Gastrocnemius medialis (tissue), 4 donors: ENCODE data around the gene AP3M1. TPM values are rescaled to one million over a fixed set of nuclear protein-coding genes. Genes with fewer than 3 reads are reported as not detected.

Experiments used
- ATAC-seq, 2 donors: fragments of 150-250 bp; one replicate each; pipeline ENCODE4 v1.9.1; 2016
- DNase-seq, 2 donors: peaks; one replicate each; pipeline ENCODE4 v3.0.0-alpha.2; 2019
- H3K27ac ChIP-seq, 4 donors: fragments of 200-600 bp; sonication (generic); 1 replicate in 1 of 4; 2 replicates in 3 of 4; pipeline ENCODE4 v1.5.1; 2016 to 2018; ENCODE audit warnings: mild to moderate bottlenecking in 2 of 4, moderate library complexity in 1 of 4
- H3K27me3 ChIP-seq, 3 donors: fragments of 200-600 bp; sonication (generic) in 2 of 3; 1 replicate in 1 of 3; 2 replicates in 2 of 3; pipeline versions ENCODE4 v1.5.1 to v1.6.0; 2016 to 2019; ENCODE audit warnings: mild to moderate bottlenecking in 1 of 3, moderate library complexity in 1 of 3
- H3K36me3 ChIP-seq, 2 donors: fragments of 200-600 bp; sonication (generic) in 1 of 2; one replicate each; pipeline ENCODE4 v1.5.1; 2017 to 2018
- H3K4me1 ChIP-seq, 2 donors: fragments of 200-600 bp; sonication (generic) in 1 of 2; one replicate each; pipeline ENCODE4 v1.5.1; 2016 to 2017; ENCODE audit warnings: mild to moderate bottlenecking in 2 of 2
- H3K4me3 ChIP-seq, 4 donors: fragments of 200-600 bp; sonication (generic) in 3 of 4; 1 replicate in 1 of 4; 2 replicates in 3 of 4; pipeline ENCODE4 v1.5.1; 2016 to 2019; ENCODE audit warnings: mild to moderate bottlenecking in 2 of 4
- H3K9me3 ChIP-seq, 3 donors: fragments of 200-600 bp; sonication (generic) in 2 of 3; 1 replicate in 1 of 3; 2 replicates in 2 of 3; pipeline ENCODE4 v1.5.1; 2016 to 2019
- POLR2A ChIP-seq, 2 donors: fragments of 450-650 bp; IDR thresholded peaks; one replicate each; pipeline ENCODE4 v1.6.1; 2017; ENCODE audit warnings: antibody characterized with exemption in 2 of 2, mild to moderate bottlenecking in 2 of 2, moderate library complexity in 2 of 2
- in situ Hi-C, 4 donors: fragments of 200-750 bp; cut with MboI; loops; one replicate each; pipeline versions ENCODE4 v1.15.0 to v1.8.0; 2017; ENCODE audit warnings: low sequenced_read_pairs in 4 of 4
- intact Hi-C: fragments of 100-400 bp; cut with DNase I; formaldehyde crosslinking; loops from one replicate; pipeline ENCODE4 v1.15.1; 2023; ENCODE audit warnings: low total_unique reads
- total RNA-seq, 4 donors: library from RNA; depleted of rRNA; stranded (reverse); fragments of >200 nt; gene quantifications; one replicate each; pipeline versions ENCODE4 v1.1.0 to v1.2.3, GENCODE V29; 2016
- TF ChIP-seq, protein P1 (sequence below), 5 experiments: fragments of 450-650 bp in 3 of 5; fragments of 200-600 bp in 2 of 5; sonication (generic) in 2 of 5; IDR thresholded peaks in 4 of 5; conservative IDR thresholded peaks in 1 of 5; 1 replicate in 4 of 5; 2 replicates in 1 of 5; pipeline ENCODE4 v1.5.1; 2016 to 2019; ENCODE audit warnings: antibody characterized with exemption in 5 of 5, mild to moderate bottlenecking in 3 of 5, moderate library complexity in 3 of 5

The AP3M1 gene
- total RNA-seq, 4 donors from 2014 or later = 15.3 to 22.9 (median 21.7) TPM

DNA sequence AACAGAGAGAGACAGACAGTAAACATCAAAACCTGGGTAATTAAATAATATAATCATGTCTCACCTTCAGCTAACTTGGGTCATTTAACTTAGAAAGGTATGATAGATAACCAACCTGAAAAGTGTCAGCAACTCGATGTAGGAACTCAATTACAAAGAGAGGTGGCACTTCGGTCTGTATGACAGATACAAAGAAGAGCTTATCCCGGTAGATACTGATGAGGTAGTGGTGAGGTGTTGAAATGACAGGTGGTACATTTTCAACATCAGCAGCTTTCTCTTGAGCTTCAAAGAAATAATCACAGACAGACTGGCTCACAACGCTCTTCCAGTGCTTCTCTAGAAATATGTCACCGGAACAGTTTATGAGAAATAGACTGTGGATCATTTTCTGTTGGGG is 12.6 kb downstream of the AP3M1 start:
- H3K27me3 ChIP-seq = no peaks in the 10 kb centered on the region
- H3K36me3 ChIP-seq = peaks cover 4 to 46% of the 10 kb centered on the region in 2 donors
- TF ChIP-seq, protein P1, sequence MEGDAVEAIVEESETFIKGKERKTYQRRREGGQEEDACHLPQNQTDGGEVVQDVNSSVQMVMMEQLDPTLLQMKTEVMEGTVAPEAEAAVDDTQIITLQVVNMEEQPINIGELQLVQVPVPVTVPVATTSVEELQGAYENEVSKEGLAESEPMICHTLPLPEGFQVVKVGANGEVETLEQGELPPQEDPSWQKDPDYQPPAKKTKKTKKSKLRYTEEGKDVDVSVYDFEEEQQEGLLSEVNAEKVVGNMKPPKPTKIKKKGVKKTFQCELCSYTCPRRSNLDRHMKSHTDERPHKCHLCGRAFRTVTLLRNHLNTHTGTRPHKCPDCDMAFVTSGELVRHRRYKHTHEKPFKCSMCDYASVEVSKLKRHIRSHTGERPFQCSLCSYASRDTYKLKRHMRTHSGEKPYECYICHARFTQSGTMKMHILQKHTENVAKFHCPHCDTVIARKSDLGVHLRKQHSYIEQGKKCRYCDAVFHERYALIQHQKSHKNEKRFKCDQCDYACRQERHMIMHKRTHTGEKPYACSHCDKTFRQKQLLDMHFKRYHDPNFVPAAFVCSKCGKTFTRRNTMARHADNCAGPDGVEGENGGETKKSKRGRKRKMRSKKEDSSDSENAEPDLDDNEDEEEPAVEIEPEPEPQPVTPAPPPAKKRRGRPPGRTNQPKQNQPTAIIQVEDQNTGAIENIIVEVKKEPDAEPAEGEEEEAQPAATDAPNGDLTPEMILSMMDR (IDR thresholded peaks at IDR 0.05 in 4 of 5, conservative IDR thresholded peaks at IDR 0.05 in 1 of 5) = no peak
- TF ChIP-seq POLR2A (IDR thresholded peaks at IDR 0.05) = no peak
- H3K4me1 ChIP-seq = peaks cover 4 to 7% of the 10 kb centered on the region in 2 donors
- intact Hi-C loops (no loop called here), in situ Hi-C loops (no loop called here)
- no peak overlapping the region for H3K27ac ChIP-seq
- H3K4me3 ChIP-seq = no peak overlapping the region
- DNase-seq (no peak), ATAC-seq (no peak)
- no peaks in the 10 kb centered on the region for H3K9me3 ChIP-seq

DNA sequence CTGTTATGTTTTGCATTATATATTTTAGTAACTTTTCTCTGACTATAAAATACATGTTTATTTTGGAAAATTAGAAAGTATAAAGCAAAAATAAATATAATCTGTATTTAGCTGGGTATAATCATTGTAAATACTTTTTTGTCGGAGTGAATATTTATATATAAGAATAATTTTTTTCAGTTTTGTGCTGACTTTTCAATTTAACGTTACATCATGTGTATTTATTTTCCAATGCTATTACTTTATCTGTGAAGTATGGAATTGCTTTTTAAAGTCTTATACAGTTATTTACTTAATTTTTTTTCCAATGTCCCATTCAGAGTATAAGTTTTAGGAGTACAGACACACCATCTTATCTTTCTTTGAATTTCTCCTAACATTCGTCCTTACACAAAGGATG is 15.2 kb downstream of the AP3M1 start:
- in situ Hi-C loops = no loop called here
- TF ChIP-seq POLR2A (IDR thresholded peaks at IDR 0.05) = no peak
- TF ChIP-seq, protein P1 (IDR thresholded peaks at IDR 0.05 in 4 of 5, conservative IDR thresholded peaks at IDR 0.05 in 1 of 5) = no peak
- intact Hi-C loops = no loop called here
- Histone ChIP-seq H3K4me3 (no peak overlapping the region), H3K4me1 (peaks cover 4 to 7% of the 10 kb centered on the region in 2 donors), H3K36me3 (peaks cover 4 to 71% of the 10 kb centered on the region in 2 donors), H3K27ac (peak overlapping the region in 1 of 4 donors; percentile 62), H3K27me3 (no peaks in the 10 kb centered on the region), H3K9me3 (no peaks in the 10 kb centered on the region)
- ATAC-seq = no peak
- DNase-seq = no peak

DNA sequence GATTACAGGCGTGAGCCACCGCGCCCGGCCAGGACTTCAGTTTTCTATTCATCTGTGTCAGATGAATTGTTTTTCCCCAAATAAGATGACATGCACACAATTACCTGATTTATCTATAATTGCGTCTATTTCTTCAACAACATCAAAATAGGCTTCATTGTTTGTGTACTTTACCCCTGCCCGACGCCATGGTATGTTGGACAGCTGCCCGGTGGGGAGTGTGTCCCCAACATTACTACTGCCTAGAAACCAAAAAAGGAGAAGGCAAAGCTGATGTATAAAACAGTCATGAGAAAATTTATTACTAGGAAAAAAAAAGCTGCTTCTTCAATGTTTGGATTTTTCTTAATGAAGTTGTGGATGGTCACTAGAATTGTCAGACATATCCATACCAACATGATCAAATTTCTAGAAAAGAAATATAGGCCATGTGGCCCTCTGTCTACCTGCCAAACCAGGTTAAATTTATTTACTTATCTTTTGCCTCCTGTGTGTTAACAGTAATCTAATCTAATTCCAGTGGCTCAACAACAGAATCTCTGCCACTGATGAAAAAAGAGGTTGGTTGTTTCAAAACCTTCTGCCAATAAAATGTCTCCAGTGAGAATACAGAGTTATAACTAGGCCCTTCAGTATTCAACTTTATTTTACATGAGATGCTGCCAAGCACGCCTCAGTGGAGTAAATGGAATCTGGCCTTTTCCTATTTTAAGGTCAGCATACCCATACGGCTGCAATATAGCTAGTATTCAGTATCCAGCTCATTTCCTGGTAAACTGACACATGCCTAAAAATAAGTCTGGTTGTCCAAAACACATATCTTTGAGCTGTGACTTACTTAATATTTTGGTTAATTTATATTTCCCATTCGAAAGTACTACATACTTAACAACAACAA is 16.5 kb downstream of the AP3M1 start:
- Histone ChIP-seq H3K36me3 (peaks cover 4 to 84% of the 10 kb centered on the region in 2 donors), H3K4me3 (no peak overlapping the region), H3K27ac (peak overlapping the region in 2 of 4 donors; percentile 5 to 62), H3K9me3 (no peaks in the 10 kb centered on the region), H3K4me1 (peaks cover 4 to 7% of the 10 kb centered on the region in 2 donors), H3K27me3 (no peaks in the 10 kb centered on the region)
- TF ChIP-seq POLR2A (IDR thresholded peaks at IDR 0.05) = no peak
- TF ChIP-seq, protein P1 (IDR thresholded peaks at IDR 0.05 in 4 of 5, conservative IDR thresholded peaks at IDR 0.05 in 1 of 5) = no peak
- in situ Hi-C loops = no loop called here
- no peak for ATAC-seq
- intact Hi-C loops = no loop called here
- no peak for DNase-seq

DNA sequence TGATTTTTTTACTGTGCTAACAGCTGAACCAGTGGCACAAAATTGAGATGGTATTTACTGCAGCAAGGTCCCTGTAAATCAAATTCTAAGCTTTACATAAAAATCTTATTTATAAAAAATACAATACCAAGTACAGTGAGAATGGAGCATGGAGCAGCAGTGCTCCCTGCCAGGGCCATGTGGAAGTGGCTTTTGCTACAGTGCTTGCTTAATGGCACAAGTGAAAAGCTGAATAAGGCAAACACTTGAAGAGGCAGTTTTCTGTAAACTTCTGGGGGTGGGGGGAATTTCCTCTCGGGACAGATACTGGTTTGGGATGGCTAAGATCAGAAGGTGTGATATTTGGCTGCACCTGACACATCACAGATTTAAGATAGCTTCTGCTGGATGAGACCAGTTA is 27.5 kb downstream of the AP3M1 start:
- Histone ChIP-seq H3K4me3 (no peak overlapping the region), H3K4me1 (no peaks in the 10 kb centered on the region), H3K27me3 (no peaks in the 10 kb centered on the region), H3K27ac (no peak overlapping the region), H3K36me3 (peaks cover 0 to 89% of the 10 kb centered on the region in 2 donors), H3K9me3 (no peaks in the 10 kb centered on the region)
- DNase-seq (no peak), ATAC-seq (no peak)
- in situ Hi-C loops = no loop called here
- TF ChIP-seq, protein P1 (IDR thresholded peaks at IDR 0.05 in 4 of 5, conservative IDR thresholded peaks at IDR 0.05 in 1 of 5) = no peak
- no peak for TF ChIP-seq POLR2A (IDR thresholded peaks at IDR 0.05)
- intact Hi-C loops = no loop called here
